IMR-90 (cell line): ENCODE results near the gene SLC25A14. TPM values are rescaled to one million over a fixed set of nuclear protein-coding genes. Genes with fewer than 3 reads are reported as not detected.

Experiments
- ATAC-seq: fragments of 200-7000 bp; cut with Tn5 transposase; 2 replicates; pipeline ENCODE4 v1.9.1; 2020; ENCODE audit warnings: low read depth, mild to moderate bottlenecking, moderate library complexity
- BruUV-seq: library from RNA; stranded (reverse); fragments of 400-500 nt; replicated peaks from 2 replicates; lab custom pipeline; 2021; lab: Mats Ljungman, UMichigan
- CTCF ChIA-PET: fragments of 300-600 bp; formaldehyde crosslinking; extraction: SDS; loops from one replicate; lab custom pipeline; 2021; ENCODE audit warnings: antibody characterized with exemption; lab: Yijun Ruan, JAX
- POLR2A ChIA-PET: fragments of 300-600 bp; sonication (Branson Sonifier 250); formaldehyde crosslinking; loops from one replicate; lab custom pipeline; 2022; ENCODE audit warnings: antibody characterized with exemption; ENCODE audit not compliant: unreplicated experiment; lab: Charles Lee
- DNase-seq: peaks from one replicate; pipeline ENCODE4 v3.0.0; 2013
- H2AFZ ChIP-seq: replicated peaks from 2 replicates; pipeline ENCODE3; 2013; ENCODE audit warnings: low read length, mild to moderate bottlenecking; ENCODE audit not compliant: poor library complexity
- H2AK5ac ChIP-seq: 2 replicates; pipeline ENCODE4 v1.6.1; 2013; ENCODE audit warnings: low read depth, low read length, inconsistent platforms
- H2AK9ac ChIP-seq: replicated peaks from 2 replicates; pipeline ENCODE3; 2013; ENCODE audit warnings: mild to moderate bottlenecking, low read depth, low read length, moderate library complexity; ENCODE audit not compliant: poor library complexity
- H2BK120ac ChIP-seq: 2 replicates; pipeline ENCODE4 v1.6.1; 2013; ENCODE audit warnings: low read depth, low read length, inconsistent platforms
- H2BK15ac ChIP-seq: 3 replicates; pipeline ENCODE4 v1.6.1; 2013; ENCODE audit warnings: low read depth, low read length, inconsistent platforms
- H2BK20ac ChIP-seq: 2 replicates; pipeline ENCODE4 v1.6.1; 2013; ENCODE audit warnings: low read depth, mild to moderate bottlenecking, inconsistent platforms, low read length, moderate library complexity
- H2BK5ac ChIP-seq: 2 replicates; pipeline ENCODE4 v1.6.1; 2013; ENCODE audit warnings: mild to moderate bottlenecking, low read depth, low read length, inconsistent platforms; ENCODE audit not compliant: poor library complexity, severe bottlenecking
- H3K14ac ChIP-seq: replicated peaks from 2 replicates; pipeline ENCODE4 v1.6.1; 2013; ENCODE audit warnings: low read depth, low read length, inconsistent platforms
- H3K18ac ChIP-seq: 2 replicates; pipeline ENCODE4 v1.6.1; 2013; ENCODE audit warnings: low read depth, low read length, control low read depth
- H3K23ac ChIP-seq: 2 replicates; pipeline ENCODE4 v1.6.1; 2013; ENCODE audit warnings: low read depth, low read length, inconsistent platforms
- H3K27ac ChIP-seq: 2 replicates; pipeline ENCODE4 v1.5.1; 2013; ENCODE audit warnings: mild to moderate bottlenecking, control low read depth, low read length; ENCODE audit not compliant: insufficient read depth
- H3K27me3 ChIP-seq: 2 replicates; pipeline ENCODE4 v1.6.1; 2013; ENCODE audit warnings: low read length; ENCODE audit not compliant: control insufficient read depth, insufficient read depth
- H3K36me3 ChIP-seq: 2 replicates; pipeline ENCODE4 v1.6.1; 2013; ENCODE audit warnings: low read length, mixed read lengths; ENCODE audit not compliant: control insufficient read depth, insufficient read depth
- H3K4ac ChIP-seq: 2 replicates; pipeline ENCODE4 v1.6.1; 2013; ENCODE audit warnings: low read depth, low read length, inconsistent platforms
- H3K4me1 ChIP-seq: 2 replicates; pipeline ENCODE4 v1.6.1; 2013; ENCODE audit warnings: low read length, mixed read lengths; ENCODE audit not compliant: control insufficient read depth, insufficient read depth
- H3K4me2 ChIP-seq: 2 replicates; pipeline ENCODE4 v1.6.1; 2013; ENCODE audit warnings: low read depth, mild to moderate bottlenecking, control low read depth, low read length, moderate library complexity
- H3K4me3 ChIP-seq: 2 replicates; pipeline ENCODE4 v1.5.1; 2013; ENCODE audit warnings: low read depth, mild to moderate bottlenecking, control low read depth, low read length, moderate library complexity; ENCODE audit not compliant: insufficient read depth
- H3K56ac ChIP-seq: 2 replicates; pipeline ENCODE4 v1.6.1; 2013; ENCODE audit warnings: low read length, inconsistent platforms; ENCODE audit not compliant: insufficient read depth; ENCODE audit errors: extremely low read depth
- H3K79me1 ChIP-seq, 2 experiments: 2 replicates each; pipeline ENCODE4 v1.6.1; 2013; ENCODE audit warnings: low read length in 2 of 2, inconsistent platforms in 1 of 2, low read depth in 1 of 2
- H3K9ac ChIP-seq: 2 replicates; pipeline ENCODE4 v1.6.1; 2013; ENCODE audit warnings: low read depth, low read length, control low read depth
- H3K9me1 ChIP-seq: 2 replicates; pipeline ENCODE4 v1.6.1; 2013; ENCODE audit warnings: low read length, inconsistent platforms; ENCODE audit not compliant: insufficient read depth
- H3K9me3 ChIP-seq: 2 replicates; pipeline ENCODE4 v1.6.1; 2013; ENCODE audit warnings: low read length; ENCODE audit not compliant: control insufficient read depth, insufficient read depth
- H4K20me1 ChIP-seq: 2 replicates; pipeline ENCODE4 v1.6.1; 2013; ENCODE audit warnings: low read length, inconsistent platforms; ENCODE audit not compliant: insufficient read depth
- H4K5ac ChIP-seq: 2 replicates; pipeline ENCODE4 v1.6.1; 2013; ENCODE audit warnings: mild to moderate bottlenecking, low read depth, low read length, control low read depth
- H4K8ac ChIP-seq, 2 experiments: 2 replicates each; pipeline ENCODE4 v1.6.1; 2013; ENCODE audit warnings: low read depth in 2 of 2, low read length in 2 of 2, control low read depth in 1 of 2, inconsistent platforms in 1 of 2
- H4K91ac ChIP-seq: 2 replicates; pipeline ENCODE4 v1.6.1; 2013; ENCODE audit warnings: low read depth, low read length, inconsistent platforms; ENCODE audit not compliant: insufficient read depth
- BHLHE40 ChIP-seq: fragments of 150-350 bp; IDR thresholded peaks from 2 replicates; pipeline ENCODE4 v1.6.1; 2016; ENCODE audit warnings: mild to moderate bottlenecking, low read depth, low read length
- CEBPB ChIP-seq: IDR thresholded peaks from 2 replicates; pipeline ENCODE4 v1.6.1; 2012; ENCODE audit warnings: low read depth, low read length, improper control_type of control experiment
- CHD1 ChIP-seq: IDR thresholded peaks from 2 replicates; pipeline ENCODE4 v1.6.1; 2012; ENCODE audit warnings: low read depth, low read length, improper control_type of control experiment
- FOS ChIP-seq: fragments of 150-350 bp; IDR thresholded peaks from 2 replicates; pipeline ENCODE4 v1.6.1; 2016; ENCODE audit warnings: low read depth, low read length
- MAFK ChIP-seq: IDR thresholded peaks from 2 replicates; pipeline ENCODE4 v1.6.1; 2012; ENCODE audit warnings: low read depth, low read length, improper control_type of control experiment
- MAZ ChIP-seq: IDR thresholded peaks from 2 replicates; pipeline ENCODE4 v1.6.1; 2012; ENCODE audit warnings: low read depth, mild to moderate bottlenecking, low read length, improper control_type of control experiment, moderate library complexity, borderline replicate concordance
- MXI1 ChIP-seq: IDR thresholded peaks from 2 replicates; pipeline ENCODE4 v1.6.1; 2012; ENCODE audit warnings: low read depth, mild to moderate bottlenecking, low read length, moderate library complexity, borderline replicate concordance
- NFE2L2 ChIP-seq: fragments of 150-350 bp; IDR thresholded peaks from 2 replicates; pipeline ENCODE4 v1.6.1; 2016; ENCODE audit warnings: low read depth, mild to moderate bottlenecking, low read length
- POLR2A ChIP-seq: IDR thresholded peaks from 2 replicates; pipeline ENCODE4 v1.6.1; 2012; ENCODE audit warnings: mild to moderate bottlenecking, low read depth, low read length
- RAD21 ChIP-seq: IDR thresholded peaks from 2 replicates; pipeline ENCODE4 v1.6.1; 2012; ENCODE audit warnings: low read length, improper control_type of control experiment
- RCOR1 ChIP-seq: IDR thresholded peaks from 2 replicates; pipeline ENCODE4 v1.6.1; 2012; ENCODE audit warnings: mild to moderate bottlenecking, low read length, improper control_type of control experiment; ENCODE audit not compliant: insufficient replicate concordance
- SMC3 ChIP-seq: fragments of 150-350 bp; IDR thresholded peaks from 2 replicates; pipeline ENCODE4 v1.6.1; 2016; ENCODE audit warnings: low read depth, mild to moderate bottlenecking, antibody characterized with exemption, low read length, moderate library complexity
- WGBS, 2 experiments: methylation state at CpG; one replicate each; pipeline versions ENCODE4 v1.1.5 to v1.1.7; 2013; ENCODE audit warnings: missing lambda C conversion rate in 2 of 2; ENCODE audit not compliant: insufficient read length in 1 of 2; ENCODE audit errors: extremely low coverage in 2 of 2; 5-methylcytosine and 5-hydroxymethylcytosine counted together
- dilution Hi-C: fragments of 300-500 bp; cut with HindIII; formaldehyde crosslinking; loops from one replicate; pipeline ENCODE4 v1.14.3; 2018; ENCODE audit warnings: low sequenced_read_pairs; ENCODE audit not compliant: unreplicated experiment
- in situ Hi-C: fragments of 300-500 bp; cut with MboI; formaldehyde crosslinking; loops from 3 replicates; pipeline ENCODE4 v1.14.3; 2019; ENCODE audit warnings: low sequenced_read_pairs, inconsistent platforms, mixed read lengths
- intact Hi-C: fragments of 100-400 bp; cut with micrococcal nuclease; formaldehyde crosslinking; loops from 2 replicates; pipeline ENCODE4 v1.10.0; 2022
- polyA plus RNA-seq, 3 experiments: library from polyadenylated mRNA; depleted of rRNA; stranded (reverse); fragments of >200 nt; gene quantifications; 2 replicates each; pipeline ENCODE4 v1.2.3, GENCODE V29; 2012; ENCODE audit warnings: low replicate concordance in 1 of 3
- total RNA-seq: library from RNA; depleted of rRNA; stranded (reverse); fragments of >200 nt; gene quantifications from 2 replicates; pipeline ENCODE4 v1.2.3, GENCODE V29; 2012
- TF ChIP-seq, protein P1 (sequence below): fragments of 150-350 bp; IDR thresholded peaks from 2 replicates; pipeline ENCODE4 v1.6.1; 2017; ENCODE audit warnings: mild to moderate bottlenecking, antibody characterized with exemption, low read length, low read depth
- TF ChIP-seq, protein P2 (sequence below): conservative IDR thresholded peaks from 2 replicates; pipeline ENCODE4 v1.5.1; 2012; ENCODE audit warnings: mild to moderate bottlenecking, low read depth, low read length, improper control_type of control experiment
- TF ChIP-seq, protein P3 (sequence below): fragments of 150-350 bp; IDR thresholded peaks from 2 replicates; pipeline ENCODE4 v1.6.1; 2016; ENCODE audit warnings: low read depth, mild to moderate bottlenecking, low read length, moderate library complexity, borderline replicate concordance

SLC25A14 gene
- total and polyA plus RNA-seq, 2 of the 4 experiments (the other 2 are of a cell fraction): 13.8 TPM

DNA sequence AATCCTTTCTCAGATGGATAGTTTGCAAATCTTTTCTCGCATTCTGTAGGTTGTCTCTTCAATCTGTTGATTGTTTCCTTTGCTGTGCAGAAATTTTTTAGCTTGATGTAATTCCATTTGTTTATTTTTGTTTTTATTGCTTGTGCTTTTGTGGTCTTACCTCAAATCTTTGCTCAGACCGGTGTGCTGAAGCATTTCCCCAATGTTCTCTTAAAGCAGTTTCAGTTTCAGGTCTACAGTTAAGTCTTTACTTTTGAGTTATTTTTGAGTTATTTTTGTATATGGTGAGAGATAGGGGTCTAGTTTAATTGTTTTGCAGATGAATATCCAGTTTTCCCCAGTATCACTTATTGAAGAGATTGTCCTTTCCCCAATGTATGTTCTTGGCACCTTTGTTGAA is 18.2 kb upstream of the SLC25A14 start:
- in situ Hi-C loops: no loop called here
- H2BK15ac ChIP-seq: no peak overlapping the region
- no peaks in the 10 kb centered on the region for H3K9me1 ChIP-seq
- no peak overlapping the region for H3K4me2 ChIP-seq
- H3K9me3 ChIP-seq: no peaks in the 10 kb centered on the region
- H2BK5ac ChIP-seq: no peak overlapping the region
- no peak overlapping the region for H3K4me3 ChIP-seq
- no peak overlapping the region for H2BK20ac ChIP-seq
- DNase-seq: no peak
- H3K4ac ChIP-seq: no peak overlapping the region
- dilution Hi-C loops: no loop called here
- no peak overlapping the region for H4K91ac ChIP-seq
- no peak overlapping the region for H3K14ac ChIP-seq
- H4K8ac ChIP-seq: no peak overlapping the region
- H3K4me1 ChIP-seq: no peaks in the 10 kb centered on the region
- no peaks in the 10 kb centered on the region for H4K20me1 ChIP-seq
- POLR2A ChIA-PET: no interaction called here
- ATAC-seq: no peak
- H2AK9ac ChIP-seq: no peak overlapping the region
- no peaks in the 10 kb centered on the region for H3K36me3 ChIP-seq
- H2AFZ ChIP-seq: no peak overlapping the region
- TF ChIP-seq CHD1: no peak
- TF ChIP-seq BHLHE40: no peak
- TF ChIP-seq FOS: no peak
- TF ChIP-seq, protein P1, sequence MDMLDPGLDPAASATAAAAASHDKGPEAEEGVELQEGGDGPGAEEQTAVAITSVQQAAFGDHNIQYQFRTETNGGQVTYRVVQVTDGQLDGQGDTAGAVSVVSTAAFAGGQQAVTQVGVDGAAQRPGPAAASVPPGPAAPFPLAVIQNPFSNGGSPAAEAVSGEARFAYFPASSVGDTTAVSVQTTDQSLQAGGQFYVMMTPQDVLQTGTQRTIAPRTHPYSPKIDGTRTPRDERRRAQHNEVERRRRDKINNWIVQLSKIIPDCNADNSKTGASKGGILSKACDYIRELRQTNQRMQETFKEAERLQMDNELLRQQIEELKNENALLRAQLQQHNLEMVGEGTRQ: no peak
- no peak for TF ChIP-seq NFE2L2
- TF ChIP-seq, protein P2, sequence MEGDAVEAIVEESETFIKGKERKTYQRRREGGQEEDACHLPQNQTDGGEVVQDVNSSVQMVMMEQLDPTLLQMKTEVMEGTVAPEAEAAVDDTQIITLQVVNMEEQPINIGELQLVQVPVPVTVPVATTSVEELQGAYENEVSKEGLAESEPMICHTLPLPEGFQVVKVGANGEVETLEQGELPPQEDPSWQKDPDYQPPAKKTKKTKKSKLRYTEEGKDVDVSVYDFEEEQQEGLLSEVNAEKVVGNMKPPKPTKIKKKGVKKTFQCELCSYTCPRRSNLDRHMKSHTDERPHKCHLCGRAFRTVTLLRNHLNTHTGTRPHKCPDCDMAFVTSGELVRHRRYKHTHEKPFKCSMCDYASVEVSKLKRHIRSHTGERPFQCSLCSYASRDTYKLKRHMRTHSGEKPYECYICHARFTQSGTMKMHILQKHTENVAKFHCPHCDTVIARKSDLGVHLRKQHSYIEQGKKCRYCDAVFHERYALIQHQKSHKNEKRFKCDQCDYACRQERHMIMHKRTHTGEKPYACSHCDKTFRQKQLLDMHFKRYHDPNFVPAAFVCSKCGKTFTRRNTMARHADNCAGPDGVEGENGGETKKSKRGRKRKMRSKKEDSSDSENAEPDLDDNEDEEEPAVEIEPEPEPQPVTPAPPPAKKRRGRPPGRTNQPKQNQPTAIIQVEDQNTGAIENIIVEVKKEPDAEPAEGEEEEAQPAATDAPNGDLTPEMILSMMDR: no peak
- no peak for TF ChIP-seq MAZ
- TF ChIP-seq SMC3: no peak
- TF ChIP-seq, protein P3, sequence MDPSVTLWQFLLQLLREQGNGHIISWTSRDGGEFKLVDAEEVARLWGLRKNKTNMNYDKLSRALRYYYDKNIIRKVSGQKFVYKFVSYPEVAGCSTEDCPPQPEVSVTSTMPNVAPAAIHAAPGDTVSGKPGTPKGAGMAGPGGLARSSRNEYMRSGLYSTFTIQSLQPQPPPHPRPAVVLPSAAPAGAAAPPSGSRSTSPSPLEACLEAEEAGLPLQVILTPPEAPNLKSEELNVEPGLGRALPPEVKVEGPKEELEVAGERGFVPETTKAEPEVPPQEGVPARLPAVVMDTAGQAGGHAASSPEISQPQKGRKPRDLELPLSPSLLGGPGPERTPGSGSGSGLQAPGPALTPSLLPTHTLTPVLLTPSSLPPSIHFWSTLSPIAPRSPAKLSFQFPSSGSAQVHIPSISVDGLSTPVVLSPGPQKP: no peak
- no peak for TF ChIP-seq RCOR1
- no peak for TF ChIP-seq MAFK
- no peak for TF ChIP-seq CEBPB
- TF ChIP-seq MXI1: no peak
- TF ChIP-seq RAD21: no peak
- TF ChIP-seq POLR2A: no peak
- no peak overlapping the region for H3K18ac ChIP-seq
- no peak overlapping the region for H3K23ac ChIP-seq
- H3K56ac ChIP-seq: no peak overlapping the region
- BruUV-seq: no TSS peak
- H3K27me3 ChIP-seq: peaks cover 5% of the 10 kb centered on the region; the same call in 1 of the 2 replicates
- no peak overlapping the region for H3K27ac ChIP-seq
- no peak overlapping the region for H3K9ac ChIP-seq
- CTCF ChIA-PET: no interaction called here
- H2BK120ac ChIP-seq: no peak overlapping the region
- no peaks in the 10 kb centered on the region for H3K79me1 ChIP-seq
- no peak overlapping the region for H4K5ac ChIP-seq
- WGBS, 2 experiments: no CpG with 5 or more reads among the region's 2 CpGs
- intact Hi-C loops: no loop called here
- H2AK5ac ChIP-seq: no peak overlapping the region
